AG20443 (cell line): ENCODE measurements around the gene PXDN.
"Not testable (repeated sequence)": the region's sequence is repeated elsewhere in the genome, so short reads cannot be mapped to it uniquely, and the experiment has no call there.

ENCODE experiments used
- DNase-seq: peaks from one replicate; pipeline ENCODE4 v3.0.0; 2012; ENCODE audit warnings: low spot score, mixed read lengths

Gene PXDN, protein sequence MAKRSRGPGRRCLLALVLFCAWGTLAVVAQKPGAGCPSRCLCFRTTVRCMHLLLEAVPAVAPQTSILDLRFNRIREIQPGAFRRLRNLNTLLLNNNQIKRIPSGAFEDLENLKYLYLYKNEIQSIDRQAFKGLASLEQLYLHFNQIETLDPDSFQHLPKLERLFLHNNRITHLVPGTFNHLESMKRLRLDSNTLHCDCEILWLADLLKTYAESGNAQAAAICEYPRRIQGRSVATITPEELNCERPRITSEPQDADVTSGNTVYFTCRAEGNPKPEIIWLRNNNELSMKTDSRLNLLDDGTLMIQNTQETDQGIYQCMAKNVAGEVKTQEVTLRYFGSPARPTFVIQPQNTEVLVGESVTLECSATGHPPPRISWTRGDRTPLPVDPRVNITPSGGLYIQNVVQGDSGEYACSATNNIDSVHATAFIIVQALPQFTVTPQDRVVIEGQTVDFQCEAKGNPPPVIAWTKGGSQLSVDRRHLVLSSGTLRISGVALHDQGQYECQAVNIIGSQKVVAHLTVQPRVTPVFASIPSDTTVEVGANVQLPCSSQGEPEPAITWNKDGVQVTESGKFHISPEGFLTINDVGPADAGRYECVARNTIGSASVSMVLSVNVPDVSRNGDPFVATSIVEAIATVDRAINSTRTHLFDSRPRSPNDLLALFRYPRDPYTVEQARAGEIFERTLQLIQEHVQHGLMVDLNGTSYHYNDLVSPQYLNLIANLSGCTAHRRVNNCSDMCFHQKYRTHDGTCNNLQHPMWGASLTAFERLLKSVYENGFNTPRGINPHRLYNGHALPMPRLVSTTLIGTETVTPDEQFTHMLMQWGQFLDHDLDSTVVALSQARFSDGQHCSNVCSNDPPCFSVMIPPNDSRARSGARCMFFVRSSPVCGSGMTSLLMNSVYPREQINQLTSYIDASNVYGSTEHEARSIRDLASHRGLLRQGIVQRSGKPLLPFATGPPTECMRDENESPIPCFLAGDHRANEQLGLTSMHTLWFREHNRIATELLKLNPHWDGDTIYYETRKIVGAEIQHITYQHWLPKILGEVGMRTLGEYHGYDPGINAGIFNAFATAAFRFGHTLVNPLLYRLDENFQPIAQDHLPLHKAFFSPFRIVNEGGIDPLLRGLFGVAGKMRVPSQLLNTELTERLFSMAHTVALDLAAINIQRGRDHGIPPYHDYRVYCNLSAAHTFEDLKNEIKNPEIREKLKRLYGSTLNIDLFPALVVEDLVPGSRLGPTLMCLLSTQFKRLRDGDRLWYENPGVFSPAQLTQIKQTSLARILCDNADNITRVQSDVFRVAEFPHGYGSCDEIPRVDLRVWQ (N-terminal part only)

DNA sequence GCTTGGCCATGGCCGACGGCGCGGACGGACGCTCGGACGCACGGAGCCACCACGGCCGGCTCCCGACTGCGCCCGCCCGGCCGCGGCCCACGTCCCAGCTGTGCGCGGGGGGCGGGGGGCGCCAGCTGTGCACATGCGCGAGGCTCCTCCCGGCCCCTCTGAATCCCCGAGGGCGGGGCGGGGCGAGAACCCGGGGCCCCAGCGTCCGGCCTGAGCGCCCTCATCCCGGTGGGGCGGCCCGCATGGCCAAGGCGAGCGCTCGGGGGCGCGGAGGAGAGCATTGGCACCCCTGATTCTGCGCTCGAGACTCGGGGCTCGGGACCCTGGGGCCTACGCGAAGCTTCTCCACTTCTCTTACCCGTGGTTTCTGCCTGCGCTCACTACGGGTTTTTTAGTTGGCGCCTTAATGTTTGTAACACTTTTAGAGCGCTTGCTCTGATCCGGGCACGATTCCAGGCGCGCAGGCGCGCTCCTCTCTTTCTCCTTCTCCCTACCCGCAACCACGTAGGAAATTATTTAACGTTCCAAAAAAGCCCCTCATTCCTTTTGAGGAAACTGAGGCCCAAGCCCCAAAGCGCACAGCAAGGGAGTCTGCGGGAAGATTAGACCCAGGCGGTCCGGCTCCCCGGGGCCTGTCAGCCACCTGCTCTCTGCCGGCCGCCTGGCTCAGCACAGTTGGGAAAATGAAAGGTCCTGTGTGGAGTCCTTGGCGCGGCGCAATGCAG is at the start of gene PXDN:
PXDN (minus strand) TSS at position 70 of the 725 bp plus-strand sequence; CDS start at position 10, 60 bp downstream.
- peak; percentile 90 for DNase-seq

DNA sequence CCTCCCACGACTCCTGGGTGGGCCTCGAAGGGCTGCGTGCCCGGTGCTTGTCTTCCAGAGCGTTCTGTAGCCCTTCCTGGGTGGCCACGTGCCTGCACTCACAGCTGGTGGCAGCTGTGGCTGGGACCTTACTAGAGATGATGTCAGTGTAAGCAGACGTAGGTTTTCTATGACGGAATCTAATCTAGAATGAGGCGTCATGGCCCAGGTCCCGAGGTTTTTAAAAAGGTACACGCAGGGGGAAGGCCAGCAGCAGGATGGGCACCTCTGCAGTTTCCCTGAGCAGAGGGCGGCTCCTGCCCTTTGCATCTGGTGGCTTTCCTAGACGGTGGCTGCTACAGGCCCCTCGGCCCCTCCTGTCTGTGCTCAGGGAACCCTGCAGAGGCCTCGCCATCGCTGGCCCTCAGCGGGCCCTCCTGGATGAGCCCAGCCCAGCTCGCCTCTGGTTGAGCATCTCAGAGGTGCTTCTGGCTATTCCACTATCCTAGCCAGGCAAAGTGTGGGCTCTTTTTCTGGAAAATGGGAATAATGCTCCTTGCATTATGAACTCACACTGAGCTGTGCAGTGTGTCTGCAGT is 49.6 kb upstream of the PXDN start:
- no peak for DNase-seq

DNA sequence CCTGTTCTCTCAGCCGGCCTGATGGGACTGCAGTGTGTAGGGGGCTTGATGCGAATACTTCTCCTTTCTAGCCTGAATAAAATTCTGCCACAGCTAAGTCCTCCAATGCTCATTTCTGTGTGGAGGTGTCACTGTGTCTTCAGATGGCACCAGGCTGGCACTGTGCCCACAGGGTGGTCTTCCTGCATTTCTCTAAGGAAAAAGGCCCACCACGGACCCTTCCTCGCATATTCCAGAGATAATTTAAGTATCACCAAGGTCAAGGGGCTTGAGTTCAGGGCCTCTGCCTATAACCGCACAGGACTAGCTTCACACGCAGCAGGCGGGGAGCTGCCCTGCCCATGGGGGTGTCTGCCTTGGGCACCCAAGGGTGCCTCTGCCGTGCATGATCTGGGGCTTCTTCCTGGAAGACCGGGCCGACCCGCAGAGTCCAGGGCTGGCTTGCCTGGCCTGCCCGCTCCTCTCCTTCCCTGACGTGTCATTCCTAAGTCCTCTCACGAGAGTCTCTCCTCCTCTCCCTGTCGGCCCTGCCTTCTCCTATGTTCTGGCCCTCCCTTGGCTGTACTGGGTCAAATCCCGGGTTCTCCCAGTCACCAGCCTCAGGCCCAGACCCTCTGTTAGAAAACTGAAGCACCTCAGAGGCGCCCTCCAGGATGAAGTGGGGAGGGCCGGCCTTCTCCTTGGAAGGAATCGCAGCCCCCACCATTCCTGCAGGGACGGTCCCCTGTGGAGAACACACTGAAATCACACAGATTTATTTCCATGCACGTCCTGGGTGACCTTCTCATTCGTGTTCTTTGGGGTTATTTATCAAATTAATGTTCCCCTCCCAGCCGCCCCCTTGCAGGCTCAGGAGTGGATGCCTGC is 48.9 kb upstream of the PXDN start:
- DNase-seq, result no peak

DNA sequence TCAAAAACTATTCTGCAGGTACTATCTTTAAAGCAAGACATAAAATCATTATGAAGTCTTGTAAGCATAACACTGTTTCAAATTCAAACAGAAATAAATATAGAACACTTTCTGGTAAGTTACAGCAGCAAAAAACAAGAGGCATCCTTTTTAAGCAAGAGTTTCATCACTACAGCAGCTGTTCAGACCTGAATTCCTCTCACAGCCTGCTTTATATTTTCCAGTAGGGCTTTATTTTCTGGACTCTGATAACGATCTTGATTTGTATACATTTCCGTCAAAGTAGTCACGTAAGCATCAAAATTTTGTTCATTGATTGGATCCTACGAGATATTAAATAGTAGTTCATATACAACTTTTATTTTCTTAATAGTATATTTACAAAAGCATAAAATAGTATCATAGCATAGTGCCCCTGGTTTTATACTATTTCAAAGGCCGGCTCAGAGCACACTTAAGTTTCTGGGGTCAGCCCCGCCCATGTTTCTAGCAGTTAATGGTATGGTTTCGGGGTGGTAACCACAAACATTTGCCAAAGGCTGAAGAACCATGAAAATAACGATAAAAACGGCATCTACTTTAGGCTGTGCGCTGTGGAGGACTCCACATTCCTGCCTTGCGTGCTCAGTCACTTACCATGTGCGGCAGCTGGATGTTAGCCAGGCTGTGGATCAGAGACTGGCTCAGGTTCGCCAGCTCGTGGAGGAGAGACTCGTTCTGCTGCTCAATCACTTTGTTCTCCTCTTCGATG is 47.5 kb upstream of the PXDN start:
- DNase-seq, result peak; percentile 92

DNA sequence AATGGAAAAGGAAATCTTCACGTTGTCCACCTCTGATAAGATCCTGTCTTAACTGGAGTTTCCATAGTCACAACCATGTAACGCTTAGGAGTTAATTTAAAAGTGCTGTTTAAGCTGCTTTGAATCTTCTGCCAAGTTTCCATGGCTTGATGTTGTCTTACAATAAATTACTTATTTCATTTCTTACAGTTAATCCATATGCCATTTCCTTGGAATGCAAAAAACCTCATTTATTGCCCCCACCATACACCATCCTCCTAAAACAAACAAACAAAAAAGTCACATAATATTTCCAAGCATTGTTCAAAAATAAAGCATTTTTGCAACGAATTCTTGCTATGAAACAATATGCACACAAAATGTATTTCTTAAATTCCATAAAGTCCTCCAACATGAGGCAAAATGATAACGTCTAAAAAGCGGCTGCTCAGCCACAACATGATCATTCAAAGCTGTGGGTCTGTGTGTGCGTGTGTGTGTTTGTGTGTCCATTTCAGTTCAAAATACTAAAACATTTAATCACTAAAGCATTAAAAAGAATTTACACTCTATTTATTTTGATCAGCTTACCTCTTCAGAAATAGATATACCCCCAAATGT is 46.8 kb upstream of the PXDN start:
- no peak for DNase-seq

DNA sequence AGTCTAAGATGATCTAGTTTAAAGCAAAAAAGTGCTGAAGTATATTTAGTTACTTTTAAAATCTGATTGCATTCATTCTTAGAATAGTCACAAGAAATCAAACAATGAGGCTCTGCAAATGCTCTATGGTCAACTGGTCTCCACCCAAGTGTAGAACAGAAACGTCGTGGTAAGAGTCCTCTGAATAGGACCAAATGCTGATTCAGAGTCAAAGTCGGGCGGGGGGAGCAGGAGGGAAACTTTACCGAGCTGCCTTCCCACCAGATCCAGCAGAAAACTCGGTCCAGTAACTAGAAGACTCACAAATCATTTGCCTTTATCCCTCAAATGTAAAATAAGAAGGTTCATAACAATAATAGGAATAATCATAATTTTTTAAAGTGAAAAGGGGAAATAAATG is 46.2 kb upstream of the PXDN start:
- no peak for DNase-seq

DNA sequence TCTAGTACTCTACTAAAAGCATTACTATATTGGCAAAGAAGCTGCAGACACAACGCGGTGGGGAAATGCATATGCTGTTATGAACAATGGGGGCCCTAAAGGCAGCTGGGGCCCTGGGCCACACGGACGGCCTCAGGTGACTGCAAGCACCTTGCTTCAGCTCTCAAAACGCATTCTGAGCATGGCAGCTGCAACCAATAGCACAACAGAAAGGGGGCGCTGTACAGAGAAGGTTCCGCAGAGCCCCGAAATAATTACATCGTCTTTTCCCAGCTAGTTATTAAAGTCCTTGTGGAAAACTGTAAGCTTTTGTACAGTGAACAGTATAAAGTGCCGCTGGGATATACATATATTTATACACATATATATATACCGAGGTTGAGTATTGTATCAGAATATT is 45.3 kb upstream of the PXDN start:
- no peak for DNase-seq

DNA sequence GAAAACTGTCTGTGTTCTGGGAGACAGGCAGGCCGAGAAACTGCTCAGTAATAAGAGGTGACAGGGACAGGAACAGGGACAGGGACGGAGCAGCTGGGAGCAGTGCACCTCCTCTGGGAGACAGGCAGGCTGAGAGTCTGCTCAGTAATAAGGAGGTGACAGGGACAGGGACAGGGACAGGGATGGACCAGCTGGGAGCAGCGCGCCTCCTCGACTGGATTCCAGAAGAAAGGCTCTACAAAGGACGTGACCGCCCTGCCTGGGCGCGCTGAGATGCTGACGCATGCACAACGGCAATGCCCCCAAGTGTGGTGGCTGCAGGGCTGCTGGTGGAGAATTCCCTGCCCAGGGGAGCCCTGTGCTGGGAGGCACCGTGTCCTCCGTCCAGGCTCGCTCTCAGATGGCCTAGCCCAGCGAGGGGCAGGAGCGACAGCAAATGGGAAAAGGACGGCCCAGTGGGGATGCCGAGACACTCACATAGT is 44.2 kb upstream of the PXDN start:
- DNase-seq, result no peak

DNA sequence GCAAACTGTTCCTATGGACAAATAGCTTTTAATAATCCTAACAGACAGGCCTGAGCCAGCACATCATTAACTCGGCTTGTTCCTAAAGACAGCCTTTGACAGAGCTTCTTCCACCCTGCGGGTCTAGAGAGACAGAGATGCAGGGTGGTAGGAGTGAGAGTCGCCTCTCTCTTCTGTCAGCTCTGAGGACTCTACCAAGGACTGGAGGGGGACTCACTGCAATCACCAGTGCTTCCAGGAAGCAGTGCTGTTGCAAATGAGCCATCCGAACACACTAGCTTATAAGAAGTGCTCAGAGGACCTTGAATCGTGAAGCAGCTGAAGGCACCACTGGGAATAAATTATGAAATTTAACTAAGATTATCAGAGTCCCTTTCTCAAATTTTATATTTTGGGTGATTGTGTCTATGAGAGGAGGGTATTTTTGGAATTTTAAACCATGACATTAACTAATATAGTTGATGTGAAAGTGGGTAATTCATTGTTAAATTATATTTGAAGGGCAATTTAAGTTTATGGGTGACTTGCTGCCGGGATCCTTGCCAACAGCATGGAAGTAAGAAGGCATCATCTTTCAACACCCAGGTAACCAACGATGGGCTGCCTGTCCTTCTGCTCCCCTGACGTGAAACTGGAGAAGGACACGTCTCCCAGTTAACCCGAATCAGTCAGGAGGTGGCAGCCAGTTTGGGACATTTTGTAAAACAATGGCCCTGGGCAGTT is 43.6 kb upstream of the PXDN start:
- no peak for DNase-seq

DNA sequence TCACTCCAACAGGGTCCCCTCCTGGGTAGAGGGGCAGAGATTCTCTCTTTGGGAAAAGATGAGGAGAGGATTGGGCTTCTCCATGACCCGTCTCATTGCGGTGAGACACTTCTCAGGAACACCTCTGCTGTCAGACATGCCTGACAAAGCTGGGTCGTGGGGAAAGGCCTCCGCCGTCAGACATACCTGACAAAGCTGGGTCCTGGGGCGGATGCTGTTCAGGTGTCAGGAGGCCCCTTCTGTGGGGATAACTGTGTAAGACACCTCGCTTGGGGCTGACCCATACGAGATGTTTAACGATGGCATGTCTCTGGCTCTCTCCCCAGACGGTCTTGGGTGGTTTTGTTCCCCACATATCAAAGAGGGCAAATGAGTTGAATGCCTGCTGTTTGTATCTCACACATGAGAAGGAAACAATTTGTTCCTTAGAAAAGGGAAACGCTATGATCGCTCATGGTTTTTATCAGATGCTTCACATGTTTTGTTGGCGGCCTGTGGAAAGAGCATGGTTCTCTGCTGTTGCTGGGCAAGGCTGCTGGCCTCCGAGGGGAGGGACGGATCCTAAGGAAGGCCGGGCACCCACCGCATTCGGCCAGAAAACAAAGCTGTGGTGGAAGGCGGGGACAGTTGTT is 40.8 kb upstream of the PXDN start:
- DNase-seq, result no peak

DNA sequence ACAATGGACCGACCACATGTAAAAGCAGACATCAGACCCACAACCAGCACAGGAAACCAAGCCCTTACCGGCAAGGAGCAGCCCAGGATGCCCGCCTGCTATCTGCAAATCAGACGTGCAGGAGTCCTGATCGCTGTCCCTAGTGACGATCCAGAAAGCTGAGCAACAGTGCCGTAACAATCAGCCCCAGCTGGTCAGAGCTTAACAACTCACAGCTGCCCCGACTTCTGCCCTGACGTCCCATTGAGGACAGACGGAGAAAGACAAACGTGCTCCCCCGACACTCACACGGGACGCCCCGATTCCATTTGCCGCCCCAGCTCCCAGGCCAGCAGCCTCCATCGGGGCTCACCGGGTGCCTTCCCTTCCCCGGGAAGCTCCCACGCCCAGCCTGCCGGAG is 39.8 kb upstream of the PXDN start:
- peak; percentile 54 for DNase-seq

DNA sequence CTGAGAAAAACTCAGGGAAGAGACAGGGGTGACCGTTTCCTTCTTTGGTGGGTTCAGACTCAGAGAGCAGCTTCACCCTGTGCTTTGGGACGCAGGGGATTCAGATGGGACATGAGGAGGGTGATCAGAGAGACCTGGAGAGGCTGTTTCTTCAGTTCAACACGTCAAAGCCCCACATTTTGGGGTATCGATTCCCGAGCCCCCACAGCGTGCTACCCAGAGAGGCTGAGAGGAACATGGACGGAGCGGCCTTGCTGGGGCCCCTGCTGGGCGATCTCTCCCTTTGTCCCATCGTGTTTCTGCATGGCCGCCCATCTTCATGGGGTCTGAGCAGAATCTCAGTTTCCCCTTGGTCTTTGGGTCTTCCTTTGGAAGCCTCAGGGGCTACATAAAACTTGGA is 38.2 kb upstream of the PXDN start:
- no peak for DNase-seq

DNA sequence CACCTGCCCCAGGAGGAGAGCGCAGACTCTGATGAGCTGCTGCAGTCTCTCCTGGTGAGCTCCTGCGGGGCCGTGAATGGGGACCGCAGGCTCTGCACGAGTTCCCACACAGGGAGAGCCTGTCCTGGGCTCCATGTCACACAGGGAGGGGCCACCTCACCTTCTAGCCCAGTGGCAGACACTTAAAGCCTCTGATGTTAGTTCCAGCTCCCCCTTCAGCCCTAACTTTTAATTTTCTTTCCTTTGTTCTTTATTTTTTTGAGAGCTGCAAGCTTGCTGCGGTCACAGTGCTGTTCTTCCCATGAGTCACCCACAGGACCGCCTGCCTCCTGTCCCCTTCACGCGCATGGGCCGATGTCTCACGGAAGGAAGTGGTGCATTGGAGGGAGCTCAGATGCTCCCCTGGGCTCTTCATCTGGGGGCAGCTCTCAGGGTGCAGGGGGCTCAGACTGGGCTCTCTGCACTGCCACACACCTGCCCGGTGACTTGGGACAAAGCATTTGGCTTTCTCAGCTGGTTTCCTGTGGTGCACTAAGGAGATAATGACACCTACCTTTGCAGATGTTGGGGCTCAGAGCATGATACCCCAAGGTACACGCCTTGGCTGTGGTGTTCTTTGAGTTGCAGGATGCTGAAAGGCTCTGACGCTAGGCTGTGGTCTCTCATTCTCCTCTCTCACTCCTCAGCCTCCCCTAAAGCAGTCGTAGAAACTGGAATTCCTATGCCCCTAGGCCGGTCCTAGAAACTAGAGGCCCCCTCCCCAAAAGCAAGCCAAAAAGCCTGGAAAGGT is 37.2 kb upstream of the PXDN start:
- DNase-seq, result no peak

DNA sequence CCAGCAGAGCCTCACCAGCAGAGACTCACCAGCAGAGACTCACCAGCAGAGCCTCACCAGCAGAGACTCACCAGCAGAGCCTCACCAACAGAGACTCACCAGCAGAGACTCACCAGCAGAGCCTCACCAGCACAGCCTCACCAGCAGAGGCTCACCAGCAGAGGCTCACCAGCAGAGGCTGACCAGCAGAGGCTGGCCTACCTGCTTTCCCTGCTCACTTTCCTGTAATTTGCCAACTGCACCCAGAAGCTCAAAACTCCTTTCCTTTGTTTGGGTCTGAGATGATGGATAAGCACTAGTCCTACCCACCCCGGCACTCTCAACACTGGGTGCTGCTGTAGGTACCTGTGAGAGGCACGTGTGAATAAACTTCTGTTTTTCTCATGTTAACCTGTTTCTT is 36.4 kb upstream of the PXDN start:
- DNase-seq, result no peak

DNA sequence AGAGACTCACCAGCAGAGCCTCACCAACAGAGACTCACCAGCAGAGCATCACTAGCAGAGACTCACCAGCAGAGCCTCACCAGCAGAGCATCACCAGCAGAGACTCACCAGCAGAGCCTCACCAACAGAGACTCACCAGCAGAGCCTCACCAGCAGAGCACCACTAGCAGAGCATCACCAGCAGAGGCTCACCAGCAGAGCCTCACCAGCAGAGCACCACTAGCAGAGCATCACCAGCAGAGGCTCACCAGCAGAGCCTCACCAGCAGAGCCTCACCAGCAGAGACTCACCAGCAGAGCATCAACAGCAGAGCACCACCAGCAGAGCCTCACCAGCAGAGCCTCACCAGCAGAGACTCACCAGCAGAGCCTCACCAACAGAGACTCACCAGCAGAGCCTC is 35.7 kb upstream of the PXDN start:
- not testable (repeated sequence) for DNase-seq

DNA sequence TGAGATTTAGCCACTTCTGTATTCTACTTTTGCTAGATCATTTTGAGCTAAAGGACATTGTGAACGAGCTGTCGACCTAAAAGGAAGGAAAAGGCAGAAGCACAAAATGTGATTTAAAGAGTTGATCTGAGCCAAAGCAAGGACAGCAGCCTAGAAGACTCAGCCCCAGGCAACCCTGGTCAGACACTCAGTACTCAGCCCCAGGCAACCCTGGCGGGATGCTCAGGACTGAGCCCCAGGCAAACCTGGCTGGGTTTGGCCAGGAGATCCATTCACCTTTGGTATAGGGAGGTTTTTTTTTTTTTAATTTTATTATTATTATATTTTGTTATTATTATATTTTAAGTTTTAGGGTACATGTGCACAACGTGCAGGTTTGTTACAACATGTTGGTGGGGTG is 34.3 kb upstream of the PXDN start:
- DNase-seq, result no peak

DNA sequence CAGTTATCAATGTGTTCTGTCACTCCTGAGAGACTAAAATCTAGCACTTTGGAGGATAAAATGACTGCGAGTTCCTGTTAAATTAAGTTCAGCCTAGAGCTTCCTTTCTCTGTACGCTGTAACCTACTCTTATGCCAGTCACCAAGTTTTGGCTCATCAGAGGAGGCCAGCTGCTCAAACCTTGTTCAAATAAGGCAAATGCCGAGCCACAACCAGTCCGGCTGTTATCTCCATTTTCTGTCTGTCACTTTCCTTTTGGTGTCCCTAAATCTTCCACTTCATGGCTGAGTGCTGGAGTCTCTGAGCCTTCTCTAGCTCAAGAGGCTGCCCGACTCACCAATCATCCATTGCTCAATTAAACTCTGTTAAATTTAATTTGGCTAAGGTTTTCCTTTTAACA is 33.5 kb upstream of the PXDN start:
- DNase-seq, result no peak
